DMS53 (cell line): ENCODE measurements around the gene FKBP1B.
"Not testable (repeated sequence)": the region's sequence is repeated elsewhere in the genome, so short reads cannot be mapped to it uniquely, and the experiment has no call there.

Source experiments
- DNase-seq: peaks from one replicate; lab custom pipeline; 2025; lab: John Stamatoyannopoulos, UW

Gene FKBP1B

GRCh38 chr2:24102677-24103076, 53.1 kb downstream of the FKBP1B start:
- no peak for DNase-seq

- DNase-seq: no peak
Measured at GRCh38 chr2:24104110-24104650, 54.6 kb downstream of the FKBP1B start.

DNA sequence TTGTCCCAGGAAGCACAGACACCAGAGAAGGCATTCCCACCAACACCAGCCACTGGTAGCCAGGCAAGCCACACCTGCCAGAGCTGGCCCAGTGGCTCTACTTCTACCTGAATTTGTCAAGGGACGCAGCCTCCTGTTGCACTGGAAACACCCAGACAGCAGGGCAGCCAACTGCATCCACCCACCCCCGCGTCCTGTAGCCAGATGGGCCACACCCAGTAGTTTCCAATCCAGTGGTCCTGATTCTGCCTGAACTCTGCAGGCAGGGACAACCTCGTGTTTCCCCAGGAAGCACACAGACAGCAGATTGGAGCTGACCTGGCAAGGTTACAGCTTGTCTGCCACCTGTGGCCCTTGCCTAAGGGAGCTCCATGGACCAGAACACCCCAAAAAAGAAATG, 55.4 kb downstream of the FKBP1B start:
- no peak for DNase-seq

DNA sequence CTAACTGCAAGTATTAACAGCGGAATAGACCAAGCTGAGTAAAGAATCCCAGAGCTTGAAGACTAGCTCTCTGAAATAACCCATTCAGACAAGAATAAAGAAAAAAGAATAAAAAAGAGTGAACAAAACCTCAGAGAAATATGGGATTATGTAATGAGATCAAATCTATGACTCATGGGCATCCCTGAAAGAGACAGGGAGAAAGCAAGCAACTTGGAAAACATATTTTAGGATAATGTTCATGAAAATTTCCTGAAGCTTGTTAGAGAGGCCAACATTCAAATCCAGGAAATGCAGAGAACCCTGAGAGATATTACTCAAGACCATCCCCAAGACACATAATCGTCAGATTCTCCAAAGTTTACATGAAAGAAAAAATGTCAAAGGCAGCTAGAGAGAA, 56.3 kb downstream of the FKBP1B start:
- no peak for DNase-seq

GRCh38 chr2:24106786-24107185, 57.2 kb downstream of the FKBP1B start:
- DNase-seq: no peak

DNA sequence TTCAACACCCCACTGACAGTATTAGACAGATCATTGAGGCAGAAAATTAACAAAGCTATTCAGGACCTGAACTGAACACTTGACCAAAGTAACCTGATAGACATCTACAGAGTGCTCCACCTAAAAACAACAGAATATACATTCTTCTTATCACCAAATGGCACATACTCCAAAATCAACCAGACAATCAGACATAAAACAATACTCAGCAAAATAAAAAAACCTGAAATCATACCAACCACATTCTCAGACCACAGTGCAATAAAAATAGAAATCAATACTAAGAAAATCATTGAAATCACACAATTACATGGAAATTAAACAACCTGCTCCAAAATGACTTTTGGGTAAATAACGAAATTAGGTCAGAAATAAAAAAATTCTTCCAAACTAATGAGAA, 57.8 kb downstream of the FKBP1B start:
- no peak for DNase-seq

DNA sequence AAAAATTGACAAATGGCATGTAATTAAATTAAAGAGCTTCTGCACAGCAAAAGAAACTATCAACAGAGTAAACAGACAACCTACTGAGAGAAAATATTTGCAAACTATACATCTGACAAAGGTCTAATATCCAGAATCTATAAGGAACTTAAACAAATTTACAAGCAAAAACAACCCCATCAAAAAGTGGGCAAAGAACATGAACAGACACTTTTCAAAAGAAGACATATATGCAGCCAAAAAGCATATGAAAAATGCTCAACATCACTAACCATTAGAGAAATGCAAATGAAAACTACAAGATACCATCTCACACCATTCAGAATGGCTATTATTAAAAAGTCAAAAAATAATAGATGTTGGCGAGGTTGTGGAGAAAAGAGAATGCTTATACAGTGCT, 59.9 kb downstream of the FKBP1B start:
- DNase-seq: not testable (repeated sequence)

DNA sequence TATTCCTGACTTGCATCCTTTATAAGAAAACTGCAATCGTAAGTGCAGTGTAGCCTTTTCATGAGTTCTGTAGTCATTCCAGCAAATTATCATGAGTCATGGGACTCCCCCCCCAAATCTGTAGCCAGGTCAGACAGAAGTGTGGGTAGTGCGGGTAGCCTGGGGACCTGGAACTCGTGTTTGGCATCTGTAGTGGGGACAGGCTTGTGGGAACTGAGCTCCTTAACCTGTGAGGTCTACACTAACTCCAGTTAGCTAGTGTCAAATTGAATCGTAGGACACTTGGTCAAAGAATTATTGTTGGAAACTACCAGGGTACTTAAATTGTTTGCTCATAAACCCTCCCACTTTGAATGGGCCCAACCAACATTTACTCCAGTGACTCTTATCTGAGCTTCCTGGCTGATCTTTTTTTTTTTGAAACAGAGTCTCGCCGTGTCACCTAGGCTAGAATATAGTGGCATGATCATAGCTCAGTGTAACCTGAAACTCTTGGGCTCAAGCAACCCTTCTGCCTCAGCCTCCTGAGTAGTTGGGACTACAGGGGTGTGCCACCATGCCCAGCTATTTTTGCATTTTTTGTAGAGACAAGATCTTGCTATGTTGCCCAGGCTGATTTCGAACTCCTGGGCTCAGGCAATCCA, 61.2 kb downstream of the FKBP1B start:
- no peak for DNase-seq

DNA sequence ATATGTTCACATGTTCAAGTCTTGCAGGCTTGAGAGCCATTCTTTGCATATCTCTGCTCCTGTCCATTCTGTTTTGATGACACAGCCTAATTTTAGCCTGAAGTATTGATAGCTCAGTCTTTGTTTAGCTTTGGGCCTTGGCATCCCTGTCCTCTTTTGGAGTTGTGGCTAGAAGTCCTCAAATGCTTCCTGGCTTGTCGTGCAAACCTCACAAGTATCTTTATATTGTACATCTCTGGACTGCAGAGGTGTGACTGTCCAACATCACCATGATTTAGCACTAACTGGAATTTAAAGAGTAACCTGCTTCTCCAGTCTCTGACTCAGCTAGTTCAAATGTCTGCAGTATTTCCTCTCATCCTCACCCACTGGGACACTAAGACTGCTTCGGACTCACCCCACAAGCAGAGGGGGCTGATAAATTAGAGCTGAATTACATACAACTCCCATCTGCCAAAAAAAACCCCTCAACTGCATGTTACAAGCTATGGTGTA, 61.9 kb downstream of the FKBP1B start:
- no peak for DNase-seq
